Measurements from ENCODE around the gene NCOA1.
"Not testable (repeated sequence)": the region's sequence is repeated elsewhere in the genome, so short reads cannot be mapped to it uniquely, and the experiment has no call there.

The NCOA1 gene

GRCh38 chr2:24490690-24491541, at the start of gene NCOA1:
Gene NCOA1 (plus strand): TSS chr2:24491254. CDS start chr2:24658678, 167,424 bp downstream.
- DNase-seq (ENCODE audit: low read depth in 2 of 2): peak; percentile 85 to 87

GRCh38 chr2:24448797-24449196, 42.3 kb upstream of the NCOA1 start:
- no peak for DNase-seq (ENCODE audit: low read depth in 2 of 2)

GRCh38 chr2:24449344-24449743, 41.7 kb upstream of the NCOA1 start:
- DNase-seq (ENCODE audit: low read depth in 2 of 2): no peak

- no peak for DNase-seq (ENCODE audit: low read depth in 2 of 2)
Observed at GRCh38 chr2:24451805-24452501, 39.1 kb upstream of the NCOA1 start.

GRCh38 chr2:24452502-24452885, 38.6 kb upstream of the NCOA1 start:
- no peak for DNase-seq (ENCODE audit: low read depth in 2 of 2)

GRCh38 chr2:24453379-24454073, 37.5 kb upstream of the NCOA1 start:
- no peak for DNase-seq (ENCODE audit: low read depth in 2 of 2)

- no peak for DNase-seq (ENCODE audit: low read depth in 2 of 2)
Observed at GRCh38 chr2:24454294-24454693, 36.8 kb upstream of the NCOA1 start.

GRCh38 chr2:24456599-24457556, 34.2 kb upstream of the NCOA1 start:
- peak in 1 of 2 donors; percentile 25 for DNase-seq (ENCODE audit: low read depth in 2 of 2)

- DNase-seq (ENCODE audit: low read depth in 2 of 2): no peak
Observed at GRCh38 chr2:24457696-24458386, 33.2 kb upstream of the NCOA1 start.

GRCh38 chr2:24459224-24460161, 31.6 kb upstream of the NCOA1 start:
- no peak for DNase-seq (ENCODE audit: low read depth in 2 of 2)

- DNase-seq (ENCODE audit: low read depth in 2 of 2): no peak
Observed at GRCh38 chr2:24461685-24462084, 29.4 kb upstream of the NCOA1 start.

GRCh38 chr2:24463271-24463670, 27.8 kb upstream of the NCOA1 start:
- no peak for DNase-seq (ENCODE audit: low read depth in 2 of 2)

GRCh38 chr2:24466871-24467870, 23.9 kb upstream of the NCOA1 start:
- DNase-seq (ENCODE audit: low read depth in 2 of 2): no peak

- not testable (repeated sequence) for DNase-seq (ENCODE audit: low read depth in 2 of 2)
Observed at GRCh38 chr2:24468453-24468852, 22.6 kb upstream of the NCOA1 start.

GRCh38 chr2:24469148-24469650, 21.9 kb upstream of the NCOA1 start:
- no peak for DNase-seq (ENCODE audit: low read depth in 2 of 2)

- DNase-seq (ENCODE audit: low read depth in 2 of 2): no peak
Observed at GRCh38 chr2:24471662-24472061, 19.4 kb upstream of the NCOA1 start.

GRCh38 chr2:24472416-24472815, 18.6 kb upstream of the NCOA1 start:
- no peak for DNase-seq (ENCODE audit: low read depth in 2 of 2)

GRCh38 chr2:24473626-24474025, 17.4 kb upstream of the NCOA1 start:
- no peak for DNase-seq (ENCODE audit: low read depth in 2 of 2)
